ENCODE measurements around the gene STOM. TPM values are rescaled to one million over a fixed set of nuclear protein-coding genes. Genes with fewer than 3 reads are reported as not detected.

Gene STOM
- total RNA-seq, 1 experiment from 2014 or later = 22.4 TPM

- intact Hi-C loops (cut with micrococcal nuclease) = no loop called here
- Histone ChIP-seq H3K36me3 (ENCODE audit: control insufficient read depth in 1 of 2, insufficient read depth in 2 of 2, low read length in 2 of 2) (0 out of 4 replicates have a peak, but pooled peaks cover 2 to 6% of the 10 kb centered on the region in 2 experiments), H3K9me2 (ENCODE audit: insufficient read depth) (no peaks in the 10 kb centered on the region), H3K9ac (ENCODE audit: low read length) (no peak overlapping the region), H3K79me2 (ENCODE audit: insufficient read depth, low read length) (no peaks in the 10 kb centered on the region), H3K9me3 (ENCODE audit: control insufficient read depth in 1 of 2, insufficient read depth in 1 of 2, low read depth in 1 of 2, low read length in 2 of 2) (no peaks in the 10 kb centered on the region), H3K27ac (ENCODE audit: low read depth, low read length) (no peak overlapping the region), H3K27me3 (ENCODE audit: insufficient read depth, low read length) (no peaks in the 10 kb centered on the region), H2AFZ (ENCODE audit: low read depth, low read length, poor library complexity, severe bottlenecking) (no peak overlapping the region), H3K4me1 (ENCODE audit: control insufficient read depth in 1 of 2, insufficient read depth in 2 of 2, low read length in 2 of 2) (peaks cover 23 to 41% of the 10 kb centered on the region in 2 experiments), H3K4me2 (ENCODE audit: low read length) (peak overlapping the region; percentile 57), H3K4me3 (replicated peaks in 1 of 2; ENCODE audit: low read depth in 1 of 2, low read length in 2 of 2) (no peak overlapping the region), H4K20me1 (ENCODE audit: insufficient read depth) (no peaks in the 10 kb centered on the region)
- ChIA-PET POLR2A (no interaction called here), RAD21 (ENCODE audit: low non-redundant PET in 1 of 2, low total read pairs in 2 of 2, uncharacterized antibody in 2 of 2, unreplicated experiment in 2 of 2) (no interaction called here), CTCF (no interaction called here)
- no TSS peak for BruUV-seq (replicated peaks)
- ATAC-seq (no peak), DNase-seq (ENCODE audit: low read depth, low spot score) (no peak)
- TF ChIP-seq ZFX (IDR thresholded peaks at IDR 0.05) (no peak), ELF1 (IDR thresholded peaks at IDR 0.05; ENCODE audit: borderline replicate concordance, low read depth) (no peak), EZH2phosphoT487 (IDR thresholded peaks at IDR 0.05; ENCODE audit: borderline replicate concordance) (no peak)
Measured at GRCh38 chr9:121322737-121323448, 47.2 kb downstream of the STOM start.

GRCh38 chr9:121322037-121322736 lies 47.9 kb downstream of the STOM start:
- peak; percentile 44 for DNase-seq (ENCODE audit: low read depth, low spot score)
- POLR2A ChIA-PET = no interaction called here
- Histone ChIP-seq H2AFZ (ENCODE audit: low read depth, low read length, poor library complexity, severe bottlenecking) (no peak overlapping the region), H3K4me2 (ENCODE audit: low read length) (peak overlapping the region; percentile 57), H3K27ac (ENCODE audit: low read depth, low read length) (no peak overlapping the region), H3K36me3 (ENCODE audit: control insufficient read depth in 1 of 2, insufficient read depth in 2 of 2, low read length in 2 of 2) (0 out of 4 replicates have a peak, but pooled peaks cover 2 to 9% of the 10 kb centered on the region in 2 experiments), H3K9me2 (ENCODE audit: insufficient read depth) (no peaks in the 10 kb centered on the region), H3K27me3 (ENCODE audit: insufficient read depth, low read length) (no peaks in the 10 kb centered on the region), H4K20me1 (ENCODE audit: insufficient read depth) (no peaks in the 10 kb centered on the region), H3K9ac (ENCODE audit: low read length) (no peak overlapping the region), H3K79me2 (ENCODE audit: insufficient read depth, low read length) (no peaks in the 10 kb centered on the region), H3K4me1 (ENCODE audit: control insufficient read depth in 1 of 2, insufficient read depth in 2 of 2, low read length in 2 of 2) (peaks cover 23 to 41% of the 10 kb centered on the region in 2 experiments), H3K4me3 (replicated peaks in 1 of 2; ENCODE audit: low read depth in 1 of 2, low read length in 2 of 2) (no peak overlapping the region), H3K9me3 (ENCODE audit: control insufficient read depth in 1 of 2, insufficient read depth in 1 of 2, low read depth in 1 of 2, low read length in 2 of 2) (no peaks in the 10 kb centered on the region)
- peak; percentile 24 for ATAC-seq
- no TSS peak for BruUV-seq (replicated peaks)
- RAD21 ChIA-PET (ENCODE audit: low non-redundant PET in 1 of 2, low total read pairs in 2 of 2, uncharacterized antibody in 2 of 2, unreplicated experiment in 2 of 2) = no interaction called here
- intact Hi-C loops (cut with micrococcal nuclease) = no loop called here
- CTCF ChIA-PET = interaction anchor here (2.9 kb wide), 1 partner anchor 77 kb away, joined by 42 read pairs; no protein-coding TSS in a partner anchor
- TF ChIP-seq EZH2 (IDR thresholded peaks at IDR 0.05) (no peak), RAD21 (IDR thresholded peaks at IDR 0.05; ENCODE audit: low read depth) (no peak), SIN3A (IDR thresholded peaks at IDR 0.05; ENCODE audit: low read depth) (no peak), REST (IDR thresholded peaks at IDR 0.05; ENCODE audit: low read depth) (no peak), ATF3 (IDR thresholded peaks at IDR 0.05) (no peak), SP1 (IDR thresholded peaks at IDR 0.05; ENCODE audit: low read depth) (peak; percentile 50), YY1 (IDR thresholded peaks at IDR 0.05; ENCODE audit: extremely low read depth, insufficient replicate concordance, low read depth, low read length) (no peak), CEBPB (IDR thresholded peaks at IDR 0.05; ENCODE audit: low read depth) (peak; percentile 56; the same call in 1 of the 2 replicates), TCF7L2 (IDR thresholded peaks at IDR 0.05; ENCODE audit: borderline replicate concordance, extremely low read depth, insufficient read depth, insufficient read length) (no peak), ELF1 (IDR thresholded peaks at IDR 0.05; ENCODE audit: borderline replicate concordance, low read depth) (no peak), CBX3 (IDR thresholded peaks at IDR 0.05; ENCODE audit: low read depth) (peak; percentile 43; the same call in 1 of the 2 replicates), JUND (IDR thresholded peaks at IDR 0.05) (peak; percentile 48; the same call in 1 of the 2 replicates)

All from HCT116 (cell line).